Measurements from ENCODE around the gene RPS28. TPM values are rescaled to one million over a fixed set of nuclear protein-coding genes. Genes with fewer than 3 reads are reported as not detected.

Gene RPS28
- total and polyA plus RNA-seq, 10 donors, result 356 to 2,442 (median 1,570) TPM

- Histone ChIP-seq H3K36me3 (peaks cover 0 to 50% (median 16%) of the 10 kb centered on the region in 6 donors), H3K4me1 (peaks cover 26 to 75% (median 59%) of the 10 kb centered on the region in 6 donors), H3K9me3 (no peaks in the 10 kb centered on the region), H3K4me3 (peak overlapping the region; percentile 75 to 98 (median 86)), H3K27ac (peak overlapping the region; percentile 85 to 96 (median 92)), H3K27me3 (replicated peaks in 1 of 7) (no peaks in the 10 kb centered on the region)
- intact Hi-C loops (cut with DNase I; ENCODE audit: low total_unique reads), result no loop called here
- no peak for DNase-seq
- TF ChIP-seq CTCF (IDR thresholded peaks at IDR 0.05 in 8 of 11, conservative IDR thresholded peaks at IDR 0.05 in 3 of 11) (no peak), POLR2A (IDR thresholded peaks at IDR 0.05) (no peak), POLR2AphosphoS5 (IDR thresholded peaks at IDR 0.05) (no peak)
- 18 to 33% (median 25%) methylated on average over 30 of the region's 30 CpGs for WGBS, 5 donors
Measured at GRCh38 chr19:8321986-8322637, 816 bp downstream of the RPS28 start.

- Histone ChIP-seq H3K27me3 (replicated peaks in 1 of 7) (no peaks in the 10 kb centered on the region), H3K4me3 (peak overlapping the region; percentile 75 to 98 (median 86)), H3K36me3 (peaks cover 0 to 49% (median 16%) of the 10 kb centered on the region in 6 donors), H3K9me3 (no peaks in the 10 kb centered on the region), H3K4me1 (peaks cover 26 to 69% (median 56%) of the 10 kb centered on the region in 6 donors), H3K27ac (peak overlapping the region in 6 of 8 donors; percentile 22 to 96 (median 92))
- no peak for TF ChIP-seq CTCF (IDR thresholded peaks at IDR 0.05 in 8 of 11, conservative IDR thresholded peaks at IDR 0.05 in 3 of 11)
- no peak for TF ChIP-seq POLR2A (IDR thresholded peaks at IDR 0.05)
- no peak for TF ChIP-seq POLR2AphosphoS5 (IDR thresholded peaks at IDR 0.05)
- intact Hi-C loops (cut with DNase I; ENCODE audit: low total_unique reads), result no loop called here
- DNase-seq, result no peak
- 49 to 77% (median 67%) methylated on average over 7 of the region's 7 CpGs for WGBS, 5 donors
Measured at GRCh38 chr19:8322638-8322997, 1.3 kb downstream of the RPS28 start.

- peak overlapping the region in 7 of 8 donors; percentile 4 to 96 (median 70) for H3K27ac ChIP-seq
- 53 to 100% (median 82%) methylated on average over 1 of the region's 1 CpG for WGBS, 5 donors
Measured at GRCh38 chr19:8323781-8324185, 2.5 kb downstream of the RPS28 start.

More at GRCh38 chr19:8323781-8324185, 2.5 kb downstream of the RPS28 start:
- TF ChIP-seq CTCF (IDR thresholded peaks at IDR 0.05 in 8 of 11, conservative IDR thresholded peaks at IDR 0.05 in 3 of 11) (no peak), POLR2A (IDR thresholded peaks at IDR 0.05) (no peak), POLR2AphosphoS5 (IDR thresholded peaks at IDR 0.05) (peak in 1 of 3 donors; percentile 20)
- no peak overlapping the region for H3K4me3 ChIP-seq
- intact Hi-C loops (cut with DNase I; ENCODE audit: low total_unique reads), result no loop called here
- peaks cover 0 to 47% (median 16%) of the 10 kb centered on the region in 6 donors for H3K36me3 ChIP-seq
- DNase-seq, result no peak
- no peaks in the 10 kb centered on the region for H3K27me3 ChIP-seq (replicated peaks in 1 of 7)
- H3K9me3 ChIP-seq, result no peaks in the 10 kb centered on the region
- H3K4me1 ChIP-seq, result peaks cover 26 to 58% (median 53%) of the 10 kb centered on the region in 6 donors

All from spleen (tissue), 11 donors.